Measurements from ENCODE around the gene BCLAF3.

DNA sequence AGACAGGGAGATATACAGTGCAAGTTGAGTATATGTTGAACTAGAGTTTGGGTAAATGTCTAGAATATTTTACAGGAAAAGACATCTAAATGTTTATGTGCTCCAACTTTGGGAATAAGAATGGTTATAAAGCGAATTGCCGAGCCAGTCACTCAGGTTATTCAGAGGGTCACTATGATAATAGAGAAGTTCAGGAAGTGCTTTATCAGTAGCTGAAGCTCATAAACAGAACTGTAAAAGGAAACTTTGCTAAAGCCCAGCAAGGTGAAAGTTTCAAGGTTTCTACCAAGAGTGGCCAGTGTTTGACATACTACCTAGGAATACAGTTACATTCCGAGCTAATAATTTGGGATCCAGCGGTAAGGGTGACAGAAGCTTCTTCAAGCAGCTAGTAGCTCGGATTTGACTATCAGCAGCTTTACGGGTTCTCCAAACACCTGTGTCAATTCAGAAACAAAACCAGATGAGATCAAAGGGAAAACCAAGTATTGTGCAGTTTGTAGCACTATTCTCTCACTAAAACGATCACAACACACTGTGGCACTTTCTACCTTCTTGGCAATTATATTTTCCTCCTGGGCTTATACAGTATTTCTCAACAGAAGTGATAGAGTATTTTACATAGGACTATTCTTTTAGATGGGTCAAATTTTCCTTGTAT is 17.2 kb upstream of the BCLAF3 start:
- TF ChIP-seq, protein P1, sequence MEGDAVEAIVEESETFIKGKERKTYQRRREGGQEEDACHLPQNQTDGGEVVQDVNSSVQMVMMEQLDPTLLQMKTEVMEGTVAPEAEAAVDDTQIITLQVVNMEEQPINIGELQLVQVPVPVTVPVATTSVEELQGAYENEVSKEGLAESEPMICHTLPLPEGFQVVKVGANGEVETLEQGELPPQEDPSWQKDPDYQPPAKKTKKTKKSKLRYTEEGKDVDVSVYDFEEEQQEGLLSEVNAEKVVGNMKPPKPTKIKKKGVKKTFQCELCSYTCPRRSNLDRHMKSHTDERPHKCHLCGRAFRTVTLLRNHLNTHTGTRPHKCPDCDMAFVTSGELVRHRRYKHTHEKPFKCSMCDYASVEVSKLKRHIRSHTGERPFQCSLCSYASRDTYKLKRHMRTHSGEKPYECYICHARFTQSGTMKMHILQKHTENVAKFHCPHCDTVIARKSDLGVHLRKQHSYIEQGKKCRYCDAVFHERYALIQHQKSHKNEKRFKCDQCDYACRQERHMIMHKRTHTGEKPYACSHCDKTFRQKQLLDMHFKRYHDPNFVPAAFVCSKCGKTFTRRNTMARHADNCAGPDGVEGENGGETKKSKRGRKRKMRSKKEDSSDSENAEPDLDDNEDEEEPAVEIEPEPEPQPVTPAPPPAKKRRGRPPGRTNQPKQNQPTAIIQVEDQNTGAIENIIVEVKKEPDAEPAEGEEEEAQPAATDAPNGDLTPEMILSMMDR (IDR thresholded peaks at IDR 0.05), result no peak
- no peak for TF ChIP-seq POLR2A (IDR thresholded peaks at IDR 0.05)
